H1 (cell line): Measurements from ENCODE around the gene RGS11. TPM values are rescaled to one million over a fixed set of nuclear protein-coding genes. Genes with fewer than 3 reads are reported as not detected.

Experiments used
- CTCF ChIA-PET: fragments of 300-600 bp; sonication (Branson Sonifier 250); formaldehyde crosslinking; loops from one replicate; lab custom pipeline; 2021; ENCODE audit not compliant: partially characterized antibody; lab: Charles Lee
- POLR2A ChIA-PET: fragments of 300-600 bp; sonication (Branson Sonifier 250); formaldehyde crosslinking; loops from one replicate; lab custom pipeline; 2021; ENCODE audit warnings: inconsistent platforms; ENCODE audit not compliant: partially characterized antibody; lab: Charles Lee
- DNase-seq, 2 experiments: peaks; one replicate each; pipeline versions ENCODE4 v3.0.0 to v3.0.0-alpha.2; 2010 to 2022; ENCODE audit warnings: low spot score in 2 of 2, low read depth in 1 of 2, mixed read lengths in 1 of 2
- FAIRE-seq: peaks from 2 replicates; lab custom pipeline; 2011; peaks lifted over from hg19 to GRCh38; lab: Jason Lieb, UNC
- H2AFZ ChIP-seq: 2 replicates; pipeline ENCODE4 v1.8.1; 2012; ENCODE audit warnings: low read length, inconsistent platforms
- H2AK5ac ChIP-seq: 2 replicates; pipeline ENCODE4 v1.6.1; 2013; ENCODE audit warnings: low read depth, low read length
- H2BK120ac ChIP-seq: replicated peaks from 2 replicates; pipeline ENCODE3; 2013; ENCODE audit warnings: low read depth, low read length, inconsistent platforms
- H2BK12ac ChIP-seq: 2 replicates; pipeline ENCODE4 v1.6.1; 2013; ENCODE audit warnings: low read depth, low read length
- H2BK15ac ChIP-seq: 2 replicates; pipeline ENCODE4 v1.6.1; 2013; ENCODE audit warnings: low read length
- H2BK20ac ChIP-seq: 2 replicates; pipeline ENCODE4 v1.6.1; 2013; ENCODE audit warnings: low read length
- H2BK5ac ChIP-seq: 2 replicates; pipeline ENCODE4 v1.6.1; 2013; ENCODE audit warnings: low read depth, low read length
- H3K14ac ChIP-seq: 2 replicates; pipeline ENCODE4 v1.6.1; 2013; ENCODE audit warnings: inconsistent platforms; ENCODE audit not compliant: insufficient read length
- H3K18ac ChIP-seq: 2 replicates; pipeline ENCODE4 v1.6.1; 2013; ENCODE audit warnings: low read length; ENCODE audit errors: extremely low read depth
- H3K23ac ChIP-seq: 2 replicates; pipeline ENCODE4 v1.6.1; 2013; ENCODE audit warnings: inconsistent platforms; ENCODE audit not compliant: insufficient read length
- H3K23me2 ChIP-seq: 2 replicates; pipeline ENCODE4 v1.6.1; 2013; ENCODE audit warnings: low read depth, low read length
- H3K27ac ChIP-seq: 2 replicates; pipeline ENCODE4 v1.6.1; 2011; ENCODE audit warnings: low read depth, low read length, inconsistent platforms
- H3K27me3 ChIP-seq, 4 experiments: replicated peaks in 1 of 4; 1 replicate in 1 of 4; 2 replicates in 3 of 4; pipeline versions ENCODE4 v1.6.1 to v1.8.1; 2011 to 2013; ENCODE audit warnings: low read length in 3 of 4, mild to moderate bottlenecking in 3 of 4, inconsistent platforms in 2 of 4, mixed read lengths in 2 of 4, moderate library complexity in 1 of 4; ENCODE audit not compliant: control insufficient read depth in 3 of 4, insufficient read depth in 3 of 4; ENCODE audit errors: extremely low read depth in 1 of 4
- H3K36me3 ChIP-seq, 4 experiments: 2 replicates each; pipeline versions ENCODE4 v1.6.1 to v1.8.1; 2011 to 2013; ENCODE audit warnings: mild to moderate bottlenecking in 4 of 4, low read length in 3 of 4, moderate library complexity in 2 of 4, control low read depth in 1 of 4, inconsistent platforms in 1 of 4; ENCODE audit not compliant: insufficient read depth in 4 of 4, control insufficient read depth in 2 of 4
- H3K4ac ChIP-seq: replicated peaks from 2 replicates; pipeline ENCODE3; 2013; ENCODE audit warnings: low read length, low read depth, mixed read lengths, inconsistent platforms; ENCODE audit not compliant: insufficient read length
- H3K4me1 ChIP-seq, 4 experiments: replicated peaks in 1 of 4; 1 replicate in 1 of 4; 2 replicates in 3 of 4; pipeline versions ENCODE4 v1.6.1 to v1.8.1; 2011 to 2013; ENCODE audit warnings: low read length in 3 of 4, inconsistent platforms in 2 of 4, mixed read lengths in 1 of 4; ENCODE audit not compliant: insufficient read depth in 4 of 4, control insufficient read depth in 3 of 4
- H3K4me2 ChIP-seq, 2 experiments: 2 replicates each; pipeline versions ENCODE4 v1.6.1 to v1.8.1; 2011 to 2013; ENCODE audit warnings: low read depth in 2 of 2, low read length in 2 of 2, control low read depth in 1 of 2, inconsistent platforms in 1 of 2, mild to moderate bottlenecking in 1 of 2; ENCODE audit not compliant: insufficient read depth in 1 of 2
- H3K4me3 ChIP-seq, 4 experiments: fragments of 200-600, 300-600 bp in 1 of 4; sonication (generic), shearing (Covaris generic), sonication (Bioruptor Twin) in 1 of 4; 2 replicates each; pipeline versions ENCODE4 v1.5.1 to v1.8.1; 2011 to 2016; ENCODE audit warnings: low read length in 4 of 4, low read depth in 3 of 4, control low read depth in 2 of 4, inconsistent platforms in 2 of 4, mild to moderate bottlenecking in 2 of 4, mixed read lengths in 1 of 4, moderate library complexity in 1 of 4; ENCODE audit not compliant: insufficient read depth in 2 of 4; ENCODE audit errors: extremely low read depth in 1 of 4
- H3K56ac ChIP-seq: replicated peaks from 2 replicates; pipeline ENCODE3; 2013; ENCODE audit warnings: low read depth, mild to moderate bottlenecking, mixed read lengths, low read length, inconsistent platforms; ENCODE audit not compliant: insufficient read length
- H3K79me1 ChIP-seq: 2 replicates; pipeline ENCODE4 v1.6.1; 2013; ENCODE audit warnings: low read depth, low read length, control low read depth
- H3K79me2 ChIP-seq, 2 experiments: 2 replicates each; pipeline versions ENCODE4 v1.6.1 to v1.8.1; 2012 to 2013; ENCODE audit warnings: low read length in 2 of 2, mild to moderate bottlenecking in 2 of 2, inconsistent platforms in 1 of 2; ENCODE audit not compliant: insufficient read depth in 2 of 2, control insufficient read depth in 1 of 2
- H3K9ac ChIP-seq, 4 experiments: replicated peaks in 1 of 4; 1 replicate in 1 of 4; 2 replicates in 3 of 4; pipeline versions ENCODE4 v1.6.1 to v1.8.1; 2011 to 2013; ENCODE audit warnings: low read depth in 3 of 4, low read length in 3 of 4, control low read depth in 2 of 4, mild to moderate bottlenecking in 2 of 4, moderate library complexity in 2 of 4, inconsistent platforms in 1 of 4; ENCODE audit errors: extremely low read depth in 1 of 4
- H3K9me3 ChIP-seq, 2 experiments: 2 replicates each; pipeline versions ENCODE4 v1.6.1 to v1.8.1; 2012 to 2013; ENCODE audit warnings: mild to moderate bottlenecking in 2 of 2, moderate library complexity in 2 of 2, control low read depth in 1 of 2, inconsistent platforms in 1 of 2, low read depth in 1 of 2, low read length in 1 of 2, mixed read lengths in 1 of 2; ENCODE audit not compliant: insufficient read depth in 2 of 2
- H4K20me1 ChIP-seq, 2 experiments: replicated peaks in 1 of 2; 2 replicates each; pipeline versions ENCODE3 to v1.8.1; 2011 to 2013; ENCODE audit warnings: inconsistent platforms in 2 of 2, low read length in 2 of 2, mild to moderate bottlenecking in 1 of 2; ENCODE audit not compliant: insufficient read depth in 2 of 2, control insufficient read depth in 1 of 2
- H4K5ac ChIP-seq: 2 replicates; pipeline ENCODE4 v1.6.1; 2013; ENCODE audit warnings: low read length, low read depth, mixed read lengths, inconsistent platforms; ENCODE audit not compliant: insufficient read length
- H4K8ac ChIP-seq: 2 replicates; pipeline ENCODE4 v1.8.0; 2013; ENCODE audit warnings: mild to moderate bottlenecking, moderate library complexity, low read length, inconsistent platforms; ENCODE audit not compliant: insufficient read depth; ENCODE audit errors: extremely low read depth
- H4K91ac ChIP-seq: replicated peaks from 2 replicates; pipeline ENCODE3; 2013; ENCODE audit warnings: low read length, mixed read lengths, inconsistent platforms; ENCODE audit not compliant: insufficient read length
- ATF2 ChIP-seq: IDR thresholded peaks from 2 replicates; pipeline ENCODE4 v1.6.1; 2012; ENCODE audit warnings: low read length, inconsistent platforms
- ATF3 ChIP-seq: IDR thresholded peaks from 2 replicates; pipeline ENCODE4 v1.6.1; 2011; ENCODE audit warnings: low read depth, mild to moderate bottlenecking, low read length; ENCODE audit not compliant: insufficient read depth
- CEBPB ChIP-seq: IDR thresholded peaks from 2 replicates; pipeline ENCODE4 v1.6.1; 2012; ENCODE audit warnings: low read depth, low read length
- CTBP2 ChIP-seq: IDR thresholded peaks from 2 replicates; pipeline ENCODE4 v1.7.0; 2011; ENCODE audit warnings: borderline replicate concordance, mild to moderate bottlenecking, moderate library complexity, mixed read lengths, low read length; ENCODE audit not compliant: insufficient read depth, insufficient read length
- EZH2 ChIP-seq: fragments of 200-600 bp; sonication (generic); IDR thresholded peaks from 2 replicates; pipeline ENCODE4 v1.7.1; 2012; ENCODE audit warnings: low read depth, mild to moderate bottlenecking, moderate library complexity, low read length, inconsistent platforms; ENCODE audit not compliant: severe bottlenecking
- HDAC6 ChIP-seq: IDR thresholded peaks from one replicate; pipeline ENCODE4 v1.7.1; 2012; ENCODE audit warnings: low read depth, mild to moderate bottlenecking, inconsistent platforms, low read length, moderate library complexity
- POU5F1 ChIP-seq: IDR thresholded peaks from 2 replicates; pipeline ENCODE4 v1.6.1; 2011; ENCODE audit warnings: low read depth, mild to moderate bottlenecking, low read length, moderate library complexity
- RBBP5 ChIP-seq: IDR thresholded peaks from 2 replicates; pipeline ENCODE4 v1.7.1; 2012; ENCODE audit warnings: low read depth, mild to moderate bottlenecking, inconsistent platforms, low read length, moderate library complexity, borderline replicate concordance
- SP2 ChIP-seq: IDR thresholded peaks from 2 replicates; pipeline ENCODE4 v1.6.1; 2012; ENCODE audit warnings: mild to moderate bottlenecking, low read length, inconsistent platforms
- SRF ChIP-seq: IDR thresholded peaks from 2 replicates; pipeline ENCODE4 v1.6.1; 2011; ENCODE audit warnings: mild to moderate bottlenecking, low read depth, low read length, moderate library complexity
- TAF1 ChIP-seq: IDR thresholded peaks from 2 replicates; pipeline ENCODE4 v1.6.1; 2011; ENCODE audit warnings: mild to moderate bottlenecking, low read depth, low read length
- WGBS, 2 experiments: shearing (Covaris generic) in 1 of 2; methylation state at CpG; one replicate each; pipeline versions ENCODE4 v1.1.6 to v1.1.7; 2013 to 2015; ENCODE audit warnings: low lambda C conversion rate in 2 of 2, mixed read lengths in 2 of 2, inconsistent platforms in 1 of 2, low coverage in 1 of 2, missing lambda C conversion rate in 1 of 2; ENCODE audit not compliant: insufficient replicate concordance in 2 of 2, insufficient coverage in 1 of 2, insufficient read length in 1 of 2; ENCODE audit errors: extremely low coverage in 1 of 2, missing lambda C conversion rate in 1 of 2; 5-methylcytosine and 5-hydroxymethylcytosine counted together
- polyA plus RNA-seq, 7 experiments: library from polyadenylated mRNA; depleted of rRNA in 3 of 7; stranded (reverse) in 5 of 7; unstranded in 2 of 7; fragments of >200 nt in 5 of 7; fragments of 200-250 nt in 2 of 7; gene quantifications; 1 replicate in 5 of 7; 2 replicates in 1 of 7; 4 replicates in 1 of 7; pipeline versions ENCODE4 v1.2.1 to v1.2.3, GENCODE V29; 2011 to 2013; ENCODE audit warnings: missing spikeins in 2 of 7, mixed read lengths in 2 of 7
- total RNA-seq: library from RNA; stranded (reverse); fragmentation: NEBNext Ultra II Directional; extraction: Animal tissue kit (Norgen Biotek cat#: 25700); gene quantifications from 2 replicates; pipeline ENCODE4 v1.2.1, GENCODE V29; 2021

RGS11 gene
- total and polyA plus RNA-seq, 2 of the 8 experiments (the other 6 are each of a cell fraction or from before 2014, with no cell fraction given): 0.84 to 1.2 TPM

- H3K27ac ChIP-seq: no peak overlapping the region
- POLR2A ChIA-PET: interaction anchor here (0.6 to 1.8 kb wide), 4 partner anchors 40 to 169 kb away, joined by 3 to 4 read pairs (median 4); no protein-coding TSS in a partner anchor
- TF ChIP-seq POU5F1 (no peak), CTBP2 (no peak), RBBP5 (no peak), ATF3 (no peak), TAF1 (no peak), SRF (no peak), HDAC6 (no peak), CEBPB (no peak), ATF2 (no peak), EZH2 (no peak), SP2 (no peak)
These were observed 31.2 kb upstream of the RGS11 start for GRCh38 chr16:306911-307370.

More at GRCh38 chr16:306911-307370, 31.2 kb upstream of the RGS11 start:
- Histone ChIP-seq H3K14ac (no peak overlapping the region), H3K36me3 (peaks cover 0 to 24% (median 7%) of the 10 kb centered on the region in 4 experiments; a peak in 6 of 8 replicates), H2BK20ac (no peak overlapping the region), H3K18ac (no peak overlapping the region), H3K23me2 (0 out of 2 replicates have a peak, but pooled peaks cover 2% of the 10 kb centered on the region), H2BK15ac (no peak overlapping the region), H2BK5ac (no peak overlapping the region), H2AFZ (no peak overlapping the region), H4K8ac (no peak overlapping the region; the same call in 1 of the 2 replicates), H4K91ac (no peak overlapping the region), H3K27me3 (no peaks in the 10 kb centered on the region), H3K9ac (no peak overlapping the region), H2BK12ac (no peak overlapping the region), H4K20me1 (peaks cover 3 to 12% of the 10 kb centered on the region in 2 experiments), H3K79me2 (no peaks in the 10 kb centered on the region), H3K4ac (no peak overlapping the region), H3K23ac (no peak overlapping the region), H2AK5ac (no peak overlapping the region), H3K56ac (no peak overlapping the region), H2BK120ac (no peak overlapping the region), H3K4me1 (no peaks in the 10 kb centered on the region), H4K5ac (no peak overlapping the region), H3K4me3 (no peak overlapping the region), H3K79me1 (no peaks in the 10 kb centered on the region; the same call in 1 of the 2 replicates), H3K4me2 (no peak overlapping the region), H3K9me3 (no peaks in the 10 kb centered on the region)
- WGBS, 2 experiments: 96% methylated on average over 17 of the region's 17 CpGs; no CpG with 5 or more reads in 1 of the 2 experiments
- CTCF ChIA-PET: interaction anchor here (0.7 to 6.0 kb wide), 4 partner anchors 9 to 1445 kb away, joined by 3 to 46 read pairs (median 4); no protein-coding TSS in a partner anchor
- FAIRE-seq (no peak), DNase-seq (no peak)
